HepG2 (cell line): ENCODE results near the gene PRDX5. TPM values are rescaled to one million over a fixed set of nuclear protein-coding genes. Genes with fewer than 3 reads are reported as not detected.

ENCODE experiments used
- AHR ChIP-seq: IDR thresholded peaks from 2 replicates; pipeline ENCODE4 v1.6.1; 2018; ENCODE audit warnings: missing genetic modification reagents, missing compliant biosample characterization
- GABPB1 ChIP-seq: IDR thresholded peaks from 2 replicates; pipeline ENCODE4 v1.6.1; 2016; ENCODE audit warnings: mild to moderate bottlenecking, missing genetic modification reagents, moderate library complexity, missing compliant biosample characterization
- HDAC6 ChIP-seq: fragments of 200-600 bp; sonication (generic); IDR thresholded peaks from 2 replicates; pipeline ENCODE4 v1.7.0; 2017; ENCODE audit warnings: mild to moderate bottlenecking, antibody characterized with exemption, low read length, low read depth
- HHEX ChIP-seq: IDR thresholded peaks from 2 replicates; pipeline ENCODE4 v1.6.1; 2016; ENCODE audit warnings: control low read depth
- HOXA7 ChIP-seq: sonication (generic); formaldehyde crosslinking; IDR thresholded peaks from 2 replicates; pipeline ENCODE4 v1.8.1; 2022; ENCODE audit warnings: mild to moderate bottlenecking, missing genetic modification reagents, moderate library complexity
- NR0B2 ChIP-seq: sonication (generic); formaldehyde crosslinking; IDR thresholded peaks from 2 replicates; pipeline ENCODE4 v1.4.0; 2020; ENCODE audit warnings: mild to moderate bottlenecking, missing genetic modification reagents
- POLR2AphosphoS5 ChIP-seq: IDR thresholded peaks from 2 replicates; pipeline ENCODE4 v1.6.1; 2012; ENCODE audit warnings: low read depth, low read length
- RNF2 ChIP-seq: fragments of 450-650 bp; conservative IDR thresholded peaks from 2 replicates; pipeline ENCODE4 v1.6.1; 2016; ENCODE audit warnings: low read depth
- SAP130 ChIP-seq: IDR thresholded peaks from 2 replicates; pipeline ENCODE4 v1.6.1; 2016; ENCODE audit warnings: low read depth
- ZFAT ChIP-seq: sonication (generic); formaldehyde crosslinking; conservative IDR thresholded peaks from 2 replicates; pipeline ENCODE4 v1.8.1; 2023; ENCODE audit warnings: missing genetic modification reagents, inconsistent platforms
- ZFP1 ChIP-seq: IDR thresholded peaks from 2 replicates; pipeline ENCODE4 v1.6.1; 2016
- ZMYM4 ChIP-seq: sonication (generic); formaldehyde crosslinking; IDR thresholded peaks from 2 replicates; pipeline ENCODE4 v1.8.1; 2023; ENCODE audit warnings: mild to moderate bottlenecking, missing genetic modification reagents
- ZNF10 ChIP-seq: sonication (generic); formaldehyde crosslinking; IDR thresholded peaks from 2 replicates; pipeline ENCODE4 v1.4.0; 2020; ENCODE audit warnings: mild to moderate bottlenecking, low read depth, missing genetic modification reagents, borderline replicate concordance
- ZNF343 ChIP-seq: sonication (generic); formaldehyde crosslinking; IDR thresholded peaks from 2 replicates; pipeline ENCODE4 v1.4.0; 2020; ENCODE audit warnings: mild to moderate bottlenecking, missing genetic modification reagents
- ZNF407 ChIP-seq: sonication (generic); formaldehyde crosslinking; IDR thresholded peaks from one replicate; pipeline ENCODE4 v1.5.1; 2020; ENCODE audit warnings: mild to moderate bottlenecking, missing genetic modification reagents; ENCODE audit errors: not compliant biosample characterization
- ZNF577 ChIP-seq: sonication (generic); formaldehyde crosslinking; IDR thresholded peaks from 2 replicates; pipeline ENCODE4 v1.4.0; 2020; ENCODE audit warnings: mild to moderate bottlenecking, low read depth, missing genetic modification reagents, borderline replicate concordance
- polyA plus RNA-seq, 8 experiments: library from polyadenylated mRNA; depleted of rRNA in 3 of 8; stranded (reverse) in 7 of 8; unstranded in 1 of 8; fragments of >200 nt; fragmentation: Illumina TruSeq in 4 of 8; extraction: Trizol in 4 of 8; gene quantifications; 2 replicates each; pipeline versions ENCODE4 v1.2.1 to v1.2.3, GENCODE V29; 2011 to 2016; ENCODE audit warnings: low read depth in 4 of 8, missing spikeins in 1 of 8, mixed read lengths in 1 of 8; ENCODE audit not compliant: insufficient read depth in 1 of 8
- total RNA-seq, 5 experiments: library from RNA; depleted of rRNA; stranded (reverse); fragments of >200 nt; fragmentation: Illumina TruSeq; extraction: Trizol; gene quantifications; 2 replicates each; pipeline ENCODE4 v1.2.3, GENCODE V29; 2016; ENCODE audit warnings: low read depth in 1 of 5
- TF ChIP-seq, protein P1 (sequence below): IDR thresholded peaks from 2 replicates; pipeline ENCODE4 v1.6.1; 2016; ENCODE audit warnings: missing genetic modification reagents, missing compliant biosample characterization
- TF ChIP-seq, protein P2 (sequence below): IDR thresholded peaks from 2 replicates; pipeline ENCODE4 v1.6.1; 2016; ENCODE audit warnings: low read depth

Gene PRDX5
- total and polyA plus RNA-seq, 2 of the 13 experiments (the other 11 are each of a cell fraction or from before 2014, with no cell fraction given): 215 to 311 TPM

GRCh38 chr11:64305691-64306562, 12.0 kb upstream of the PRDX5 start (continued):
- TF ChIP-seq ZNF407 (CRISPR knock-in tag) (no peak), ZNF343 (CRISPR knock-in tag) (no peak), ZMYM4 (CRISPR knock-in tag) (0 out of 2 replicates have a peak, but pooled peaks have one; percentile 38), AHR (CRISPR knock-in tag) (0 out of 2 replicates have a peak, but pooled peaks have one; percentile 41), RNF2 (no peak), HDAC6 (no peak), HHEX (CRISPR knock-in tag) (no peak), GABPB1 (CRISPR knock-in tag) (peak; percentile 82), ZFP1 (CRISPR knock-in tag) (no peak), ZFAT (CRISPR knock-in tag) (no peak), NR0B2 (peak; percentile 47; the same call in 1 of the 2 replicates), SAP130 (CRISPR knock-in tag) (peak; percentile 93), POLR2AphosphoS5 (peak; percentile 47; the same call in 1 of the 2 replicates), ZNF10 (CRISPR knock-in tag) (no peak), HOXA7 (CRISPR knock-in tag) (no peak), ZNF577 (CRISPR knock-in tag) (no peak)
- TF ChIP-seq, protein P1, sequence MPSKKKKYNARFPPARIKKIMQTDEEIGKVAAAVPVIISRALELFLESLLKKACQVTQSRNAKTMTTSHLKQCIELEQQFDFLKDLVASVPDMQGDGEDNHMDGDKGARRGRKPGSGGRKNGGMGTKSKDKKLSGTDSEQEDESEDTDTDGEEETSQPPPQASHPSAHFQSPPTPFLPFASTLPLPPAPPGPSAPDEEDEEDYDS: peak; percentile 53; the same call in 1 of the 2 replicates
- TF ChIP-seq, protein P2, sequence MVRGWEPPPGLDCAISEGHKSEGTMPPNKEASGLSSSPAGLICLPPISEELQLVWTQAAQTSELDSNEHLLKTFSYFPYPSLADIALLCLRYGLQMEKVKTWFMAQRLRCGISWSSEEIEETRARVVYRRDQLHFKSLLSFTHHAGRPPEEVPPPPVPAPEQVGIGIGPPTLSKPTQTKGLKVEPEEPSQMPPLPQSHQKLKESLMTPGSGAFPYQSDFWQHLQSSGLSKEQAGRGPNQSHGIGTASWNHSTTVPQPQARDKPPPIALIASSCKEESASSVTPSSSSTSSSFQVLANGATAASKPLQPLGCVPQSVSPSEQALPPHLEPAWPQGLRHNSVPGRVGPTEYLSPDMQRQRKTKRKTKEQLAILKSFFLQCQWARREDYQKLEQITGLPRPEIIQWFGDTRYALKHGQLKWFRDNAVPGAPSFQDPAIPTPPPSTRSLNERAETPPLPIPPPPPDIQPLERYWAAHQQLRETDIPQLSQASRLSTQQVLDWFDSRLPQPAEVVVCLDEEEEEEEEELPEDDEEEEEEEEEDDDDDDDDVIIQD: 0 out of 2 replicates have a peak, but pooled peaks have one; percentile 8
